ENCODE results near the gene ARSA. TPM values are rescaled to one million over a fixed set of nuclear protein-coding genes. Genes with fewer than 3 reads are reported as not detected.
"Not testable (repeated sequence)": the region's sequence is repeated elsewhere in the genome, so short reads cannot be mapped to it uniquely, and the experiment has no call there.

Gene ARSA
- polyA plus RNA-seq (ENCODE audit: insufficient read length) = 13.2 TPM

GRCh38 chr22:50627642-50628542 lies at the start of gene ARSA:
Gene ARSA (minus strand): TSS chr22:50628152. CDS start chr22:50627779, 373 bp downstream.
- no peak for DNase-seq (ENCODE audit: low read depth)

- no peak for DNase-seq (ENCODE audit: low read depth)
Measured at GRCh38 chr22:50676661-50677492, 48.9 kb upstream of the ARSA start.

DNA sequence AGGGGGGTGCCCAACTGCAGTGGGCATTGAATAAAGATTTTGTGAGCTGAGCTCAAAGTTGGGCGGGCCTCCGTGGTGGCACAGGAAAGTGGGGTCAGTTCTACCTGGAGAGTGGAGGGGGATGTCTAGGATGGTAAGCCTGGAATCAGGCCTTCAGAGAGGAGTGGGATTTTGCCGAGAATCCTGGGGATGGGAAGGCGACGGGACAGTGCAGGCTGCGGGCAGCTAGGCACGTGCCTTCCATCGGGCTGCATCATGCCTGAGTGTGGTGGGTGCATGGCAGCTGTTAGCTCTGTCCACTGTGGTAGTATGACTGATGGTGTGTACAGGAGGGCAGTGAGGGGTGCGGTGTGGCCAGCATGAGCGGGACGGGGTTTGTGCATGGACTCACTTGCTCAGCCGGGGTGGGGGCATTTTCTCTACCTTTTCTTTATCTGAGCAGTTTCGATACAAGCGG lies 48.3 kb upstream of the ARSA start:
- DNase-seq (ENCODE audit: low read depth) = no peak

GRCh38 chr22:50675553-50676179 lies 47.7 kb upstream of the ARSA start:
- DNase-seq (ENCODE audit: low read depth) = no peak

DNA sequence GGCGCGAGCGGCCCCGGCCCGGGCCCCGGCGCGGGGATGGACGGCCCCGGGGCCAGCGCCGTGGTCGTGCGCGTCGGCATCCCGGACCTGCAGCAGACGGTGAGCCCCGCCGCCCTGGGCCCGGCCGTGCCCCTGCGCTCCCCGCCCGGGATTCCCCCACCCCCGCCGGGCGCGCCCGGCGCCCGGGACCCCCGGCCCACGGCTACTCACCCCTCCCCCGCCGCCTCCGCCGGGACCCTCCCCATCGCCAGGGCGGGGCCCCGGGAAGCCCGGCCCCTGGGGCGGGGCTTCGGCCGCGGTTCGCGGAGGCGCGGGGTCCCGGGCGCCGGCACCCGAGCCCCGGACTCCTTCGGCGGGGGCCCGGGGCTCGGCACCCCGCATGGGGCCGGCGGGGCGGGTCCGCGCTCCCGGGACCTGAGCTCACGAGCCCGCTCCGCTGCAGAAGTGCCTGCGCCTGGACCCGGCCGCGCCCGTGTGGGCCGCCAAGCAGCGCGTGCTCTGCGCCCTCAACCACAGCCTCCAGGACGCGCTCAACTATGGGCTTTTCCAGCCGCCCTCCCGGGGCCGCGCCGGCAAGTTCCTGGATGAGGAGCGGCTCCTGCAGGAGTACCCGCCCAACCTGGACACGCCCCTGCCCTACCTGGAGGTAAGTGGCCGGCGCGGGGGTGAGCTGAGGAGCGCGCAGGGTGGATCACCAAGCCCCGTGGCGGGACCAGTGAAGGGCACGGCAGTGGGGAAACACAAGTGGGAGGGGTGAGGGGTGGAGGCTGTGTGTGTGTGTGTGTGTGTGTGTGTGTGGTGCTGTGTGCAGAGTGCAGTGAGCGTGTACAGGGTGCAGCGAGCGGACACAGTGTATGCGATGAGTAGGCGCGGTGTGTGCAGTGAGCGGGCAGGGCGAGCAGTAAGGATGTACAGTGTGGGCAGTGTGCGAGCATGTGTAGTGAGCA lies 46.9 kb upstream of the ARSA start:
- no peak for DNase-seq (ENCODE audit: low read depth)

- no peak for DNase-seq (ENCODE audit: low read depth)
Measured at GRCh38 chr22:50674130-50674500, 46.2 kb upstream of the ARSA start.

- DNase-seq (ENCODE audit: low read depth) = no peak
Measured at GRCh38 chr22:50673231-50674129, 45.5 kb upstream of the ARSA start.

GRCh38 chr22:50672471-50673230 lies 44.7 kb upstream of the ARSA start, which contains the start of gene SHANK3:
Gene SHANK3 (plus strand): TSS chr22:50672823.
- no peak for DNase-seq (ENCODE audit: low read depth)

DNA sequence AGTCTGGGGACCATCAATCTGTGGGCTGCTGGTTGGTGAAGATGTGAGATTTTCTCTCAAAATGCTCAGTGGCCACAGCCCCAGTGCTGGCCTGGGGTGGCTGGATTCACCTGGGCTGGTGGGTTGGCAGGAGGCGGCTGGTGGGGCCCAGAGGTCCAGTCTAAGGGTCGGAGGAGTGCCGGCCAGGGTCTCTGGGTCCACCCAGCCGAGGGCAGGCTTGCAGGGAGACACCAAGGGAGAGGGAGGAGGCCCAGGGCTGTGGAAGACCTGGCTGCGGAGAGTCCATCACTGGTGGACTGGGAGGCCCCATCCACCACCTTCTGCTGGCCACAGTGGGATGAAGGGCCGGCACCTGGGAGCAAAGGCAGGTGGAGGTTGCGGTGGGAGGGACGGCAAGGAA lies 44.1 kb upstream of the ARSA start:
- DNase-seq (ENCODE audit: low read depth) = no peak

DNA sequence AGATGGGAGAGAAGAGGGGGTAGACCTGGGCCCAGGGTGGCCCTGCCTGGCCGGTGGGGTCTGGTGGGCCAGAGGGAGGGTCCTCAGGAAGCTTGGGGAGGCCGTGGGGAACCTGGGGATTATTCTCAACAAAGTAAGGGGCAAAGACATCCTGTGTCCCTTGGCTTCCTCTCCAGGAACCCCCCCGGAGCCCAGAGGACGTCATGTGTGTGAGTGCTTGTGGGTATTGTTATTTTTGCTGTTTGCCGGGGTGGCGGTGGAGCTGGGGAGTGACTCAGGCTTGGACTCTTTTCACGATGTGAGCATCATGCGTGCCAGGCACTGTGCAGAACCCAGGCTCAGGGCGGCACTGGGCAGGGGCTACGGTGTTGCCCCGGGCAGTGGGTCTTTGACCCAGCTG lies 43.7 kb upstream of the ARSA start:
- DNase-seq (ENCODE audit: low read depth) = no peak

- DNase-seq (ENCODE audit: low read depth) = no peak
Measured at GRCh38 chr22:50670914-50671538, 43.1 kb upstream of the ARSA start.

DNA sequence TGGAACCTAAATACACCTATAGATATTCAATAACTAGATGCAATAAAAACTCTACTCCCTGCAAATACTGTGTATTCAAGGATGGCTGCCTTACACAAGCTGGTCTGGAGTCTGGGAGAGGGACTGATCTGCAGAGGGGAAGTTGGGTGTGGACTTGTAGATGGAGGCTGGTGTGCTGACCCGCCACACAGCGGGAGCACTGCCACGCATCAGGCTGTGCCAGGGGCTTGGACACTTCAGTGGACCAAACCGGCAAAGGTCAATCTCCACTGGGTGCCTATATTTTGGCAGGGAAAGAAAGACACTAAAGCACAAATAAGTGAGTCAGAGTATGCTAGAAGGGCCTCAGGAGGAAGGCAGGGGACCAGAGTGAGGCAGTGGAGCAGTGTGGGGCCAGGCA lies 42.6 kb upstream of the ARSA start:
- DNase-seq (ENCODE audit: low read depth) = no peak

DNA sequence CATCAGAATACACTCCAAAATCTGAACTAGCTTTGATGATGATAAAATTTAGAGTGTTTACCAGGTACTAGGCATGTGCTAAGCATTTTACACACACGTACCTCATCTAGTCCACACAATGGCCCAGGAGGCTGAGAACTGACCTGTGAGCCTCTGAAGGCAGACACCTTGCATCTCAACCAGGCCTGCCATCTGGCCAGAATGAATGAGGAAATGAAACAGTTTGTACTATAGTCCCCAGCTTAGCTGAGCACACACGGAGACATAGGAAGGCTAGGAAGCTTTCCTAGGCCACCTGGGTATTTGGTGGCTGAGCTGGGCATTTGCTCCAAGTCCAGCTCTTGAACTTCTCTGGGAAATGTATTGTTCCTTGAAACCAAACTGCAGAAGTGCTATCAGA lies 37.8 kb upstream of the ARSA start:
- DNase-seq (ENCODE audit: low read depth) = no peak

- DNase-seq (ENCODE audit: low read depth) = no peak
Measured at GRCh38 chr22:50665212-50665611, 37.3 kb upstream of the ARSA start.

GRCh38 chr22:50660306-50660705 lies 32.4 kb upstream of the ARSA start:
- DNase-seq (ENCODE audit: low read depth) = no peak

DNA sequence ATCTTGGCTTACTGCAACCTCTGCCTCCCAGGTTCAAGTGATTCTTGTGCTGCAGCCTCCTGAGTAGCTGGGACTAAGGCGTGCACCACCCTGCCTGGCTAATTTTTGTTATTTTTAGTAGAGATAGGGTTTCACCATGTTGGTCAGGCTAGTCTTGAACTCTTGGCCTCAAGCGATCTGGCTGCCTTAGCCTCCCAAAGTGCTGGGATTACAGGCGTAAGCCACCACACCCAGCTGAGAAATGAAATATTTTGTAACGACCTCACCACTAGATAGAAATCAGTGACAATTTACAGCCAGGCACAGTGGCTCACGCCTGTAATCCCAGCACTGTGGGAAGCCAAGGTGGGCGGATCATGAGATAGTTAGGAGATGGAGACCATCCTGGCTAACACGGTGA lies 31.8 kb upstream of the ARSA start:
- not testable (repeated sequence) for DNase-seq (ENCODE audit: low read depth)

DNA sequence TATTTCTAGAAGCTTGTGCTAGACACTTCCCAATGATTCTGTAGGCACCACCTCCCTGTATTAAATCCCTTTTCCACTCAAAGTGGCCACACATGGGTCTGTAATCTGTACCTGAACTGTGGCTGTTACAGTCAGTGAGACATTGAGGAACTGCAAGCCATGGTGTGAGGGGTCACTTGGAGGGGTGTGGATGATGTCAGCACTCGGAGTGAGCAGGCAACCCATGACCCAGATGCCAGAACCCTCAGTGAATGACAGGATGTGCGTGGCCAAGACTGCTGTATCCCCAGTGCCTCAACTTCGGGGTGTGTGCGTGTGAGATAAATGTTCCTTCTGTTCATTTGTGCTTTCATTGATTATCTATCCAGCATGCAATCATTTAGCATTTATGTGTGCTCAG lies 30.0 kb upstream of the ARSA start:
- no peak for DNase-seq (ENCODE audit: low read depth)

Measured in forelimb muscle (tissue), 1 donor.